ENCODE measurements around the gene GRIN2A.
A peak's percentile ranks its signal among the peaks of the same experiment; 100 is the strongest.
"Not testable (repeated sequence)": the region's sequence is repeated elsewhere in the genome, so short reads cannot be mapped to it uniquely, and the experiment has no call there.

The GRIN2A gene

GRCh38 chr16:9908613-9909012, 273.6 kb downstream of the GRIN2A start:
- DNase-seq = no peak

- DNase-seq = no peak
Observed at GRCh38 chr16:9907752-9908151, 274.5 kb downstream of the GRIN2A start.

- DNase-seq = no peak
Observed at GRCh38 chr16:9906218-9906617, 276.0 kb downstream of the GRIN2A start.

DNA sequence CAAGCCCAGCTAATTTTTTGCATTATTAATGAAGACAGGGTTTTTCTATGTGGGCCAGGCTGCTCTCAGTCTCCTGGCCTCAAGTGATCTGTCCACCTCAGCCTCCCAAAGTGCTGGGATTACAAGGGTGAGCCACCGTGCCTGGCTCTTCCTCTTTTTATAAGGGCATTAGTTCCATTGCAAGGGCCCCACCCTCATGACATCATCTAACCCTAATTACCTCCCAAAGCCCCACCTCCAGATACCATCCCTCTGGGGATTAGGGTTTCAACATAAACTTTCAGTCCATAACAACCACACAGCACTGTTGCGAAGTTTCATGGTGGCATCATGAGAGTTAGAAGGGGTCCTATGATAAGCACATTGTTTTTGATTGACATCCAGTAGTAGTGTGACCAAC, 277.7 kb downstream of the GRIN2A start:
- DNase-seq = no peak

DNA sequence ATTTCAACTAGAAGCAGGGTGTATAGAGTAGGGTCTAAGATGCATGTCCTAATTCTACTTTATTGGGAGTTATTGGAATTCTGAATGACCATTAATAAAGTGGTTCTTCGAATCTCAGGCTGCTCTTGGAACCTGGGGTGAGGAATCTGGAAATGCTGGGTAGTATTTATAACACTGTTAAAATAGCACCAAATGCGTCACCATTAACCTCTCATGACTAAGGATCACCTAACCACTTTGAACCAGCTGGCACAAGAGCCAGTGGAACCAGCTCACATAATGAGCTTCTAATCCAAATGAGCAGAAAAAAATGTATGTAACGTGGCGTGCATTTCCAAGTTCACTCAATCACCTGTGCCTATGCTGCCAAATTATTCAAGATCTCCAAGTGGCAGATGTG, 281.7 kb downstream of the GRIN2A start:
- DNase-seq = no peak

GRCh38 chr16:9898555-9898954, 283.7 kb downstream of the GRIN2A start:
- DNase-seq = no peak

DNA sequence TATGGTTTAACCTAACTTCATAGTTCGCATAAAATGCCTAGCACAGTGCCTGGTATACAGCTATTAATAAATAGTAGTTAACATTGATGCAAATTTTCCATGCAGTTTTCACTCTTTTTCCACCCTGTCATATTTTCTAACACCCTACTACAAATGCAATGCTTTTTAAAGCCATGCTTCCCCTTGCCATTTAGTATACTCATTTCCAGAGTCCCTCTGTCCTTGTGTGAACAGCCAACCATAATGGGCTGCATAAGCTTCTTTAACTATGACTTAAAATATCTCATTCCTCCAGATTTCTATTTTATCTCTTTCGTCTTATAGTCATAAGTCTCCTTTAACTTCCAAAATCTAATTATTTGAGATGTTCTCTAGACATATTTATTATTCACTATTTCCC, 284.1 kb downstream of the GRIN2A start:
- no peak for DNase-seq

GRCh38 chr16:9895817-9896216, 286.4 kb downstream of the GRIN2A start:
- no peak for DNase-seq

- DNase-seq = no peak
Observed at GRCh38 chr16:9885876-9886275, 296.4 kb downstream of the GRIN2A start.

GRCh38 chr16:9885467-9885866, 296.8 kb downstream of the GRIN2A start:
- no peak for DNase-seq

- not testable (repeated sequence) for DNase-seq
Observed at GRCh38 chr16:9875981-9876380, 306.2 kb downstream of the GRIN2A start.

DNA sequence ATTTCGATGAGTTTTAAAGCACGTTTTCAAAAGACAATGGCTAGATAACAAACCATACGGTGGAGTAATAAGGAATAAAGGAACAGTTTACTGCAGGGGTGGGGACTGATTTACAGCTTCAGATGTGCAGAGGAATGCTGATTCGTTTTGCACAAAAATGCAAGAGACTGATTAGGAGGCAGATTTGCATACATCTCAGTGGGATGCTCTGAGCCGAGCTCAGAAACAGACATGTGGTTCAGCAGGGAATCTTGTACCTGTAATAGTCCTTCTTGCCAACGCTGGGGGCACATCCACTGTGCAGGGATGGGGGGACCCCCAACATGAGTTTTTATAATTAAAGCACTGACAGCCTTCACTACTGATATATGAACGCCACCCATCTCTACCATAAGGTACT, 308.0 kb downstream of the GRIN2A start:
- no peak for DNase-seq

DNA sequence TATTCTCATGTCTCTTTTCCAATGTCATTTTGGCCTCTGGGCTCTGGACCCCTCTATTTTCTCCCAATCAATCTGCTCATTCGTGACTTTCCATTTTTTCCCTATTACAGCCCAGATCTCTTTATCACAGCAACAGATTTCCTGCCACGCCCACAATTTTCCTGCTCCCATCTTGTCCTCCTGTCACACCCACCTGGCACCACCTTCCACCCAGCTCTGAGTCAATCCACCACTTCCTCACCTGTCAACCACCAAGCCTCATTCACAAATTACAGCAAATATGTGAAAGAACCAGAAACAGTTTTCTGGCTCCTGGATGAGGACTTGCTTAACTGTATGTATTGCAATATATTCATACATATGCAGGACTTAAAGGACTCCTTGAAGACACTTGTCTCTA, 311.3 kb downstream of the GRIN2A start:
- no peak for DNase-seq

GRCh38 chr16:9869776-9870175, 312.5 kb downstream of the GRIN2A start:
- no peak for DNase-seq

- DNase-seq = no peak
Observed at GRCh38 chr16:9868606-9869149, 313.6 kb downstream of the GRIN2A start.

- no peak for DNase-seq
Observed at GRCh38 chr16:9867176-9867575, 315.1 kb downstream of the GRIN2A start.

DNA sequence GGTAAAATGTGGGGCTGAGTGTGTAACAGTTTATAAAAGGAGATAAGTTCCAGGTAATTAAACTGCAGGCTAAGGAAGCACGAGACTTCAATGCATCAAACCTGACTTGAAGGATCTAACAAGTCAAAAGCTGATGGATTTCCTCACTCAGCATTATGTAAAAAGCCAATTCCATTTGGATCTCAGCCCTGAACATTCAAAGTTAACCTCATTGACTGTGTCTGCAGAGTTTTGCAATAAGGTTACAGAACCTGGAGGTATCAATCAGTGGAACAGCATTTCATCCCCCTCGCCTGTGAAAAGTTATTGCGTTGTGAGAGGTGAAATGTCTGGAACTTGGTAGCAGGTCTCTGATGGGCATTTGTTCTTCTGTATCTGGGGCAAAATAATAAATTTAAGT, 317.8 kb downstream of the GRIN2A start:
- DNase-seq = no peak

DNA sequence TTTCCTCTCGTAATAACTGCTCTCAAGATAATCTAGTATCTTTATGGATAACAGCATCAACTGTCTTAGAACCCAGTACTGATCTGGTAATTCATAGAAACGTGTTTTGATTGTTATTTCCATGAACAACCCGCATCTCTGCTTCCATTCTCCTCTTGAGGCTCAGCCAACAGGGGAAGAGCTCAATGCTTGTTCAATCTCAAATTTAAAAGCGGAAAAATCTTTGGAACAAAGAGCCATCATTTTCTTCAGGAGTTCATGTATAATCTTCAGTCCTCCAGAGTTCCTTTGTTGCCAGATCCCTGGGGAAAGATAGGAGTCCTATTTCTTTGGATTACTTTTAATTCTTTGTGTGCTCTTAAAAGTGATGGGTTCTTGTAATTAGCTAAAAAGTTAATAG, 319.9 kb downstream of the GRIN2A start:
- no peak for DNase-seq

DNA sequence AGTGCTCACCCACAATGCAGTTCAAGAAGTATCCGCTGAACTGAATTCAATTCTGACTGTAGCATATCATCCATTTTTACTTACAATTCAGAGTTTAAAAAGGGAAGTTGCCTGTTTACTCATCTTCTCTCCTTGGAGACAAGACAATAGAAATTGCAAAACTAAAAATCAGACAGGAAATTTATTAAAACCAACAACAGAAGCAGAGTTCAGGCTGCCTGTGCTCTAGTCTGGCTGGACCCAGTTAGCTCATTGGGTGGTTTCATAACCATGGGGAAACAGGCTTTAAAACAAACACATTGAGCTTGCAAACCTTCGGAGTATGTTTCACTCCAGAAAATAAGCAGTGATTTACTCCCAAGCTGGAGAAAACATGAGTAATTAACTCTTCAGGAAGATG, 321.4 kb downstream of the GRIN2A start:
- no peak for DNase-seq

GRCh38 chr16:9859701-9860327, 322.4 kb downstream of the GRIN2A start:
- no peak for DNase-seq

- peak in 1 of 3 experiments; percentile 0 for DNase-seq
Observed at GRCh38 chr16:9854675-9855074, 327.6 kb downstream of the GRIN2A start.

GRCh38 chr16:9852003-9852402, 330.2 kb downstream of the GRIN2A start:
- DNase-seq = no peak

DNA sequence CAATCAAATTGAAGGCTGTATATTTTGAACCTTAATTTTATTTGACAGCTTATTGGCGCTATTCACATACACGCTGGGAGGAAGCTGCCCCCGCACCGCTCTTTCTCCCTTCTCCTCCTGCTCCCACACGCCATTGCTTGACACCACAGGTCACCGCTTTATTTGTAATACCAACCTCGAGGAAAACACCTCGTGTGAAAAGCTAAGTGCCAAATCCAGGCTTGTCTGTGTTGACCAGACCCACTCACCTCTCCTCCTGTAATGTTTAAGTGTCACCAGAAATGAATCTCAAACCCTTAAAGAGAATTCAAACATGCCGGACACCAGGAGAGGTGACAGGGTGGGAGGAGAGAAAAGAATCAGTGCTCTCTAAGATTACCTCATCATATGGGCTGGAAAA, 331.4 kb downstream of the GRIN2A start:
- DNase-seq = no peak

GRCh38 chr16:9849697-9850245, 332.5 kb downstream of the GRIN2A start:
- no peak for DNase-seq

- DNase-seq = peak in 1 of 3 experiments; percentile 2
Observed at GRCh38 chr16:9847146-9847545, 335.1 kb downstream of the GRIN2A start.
